ENCODE results near the gene CLASP1.

- TF ChIP-seq, protein P1, sequence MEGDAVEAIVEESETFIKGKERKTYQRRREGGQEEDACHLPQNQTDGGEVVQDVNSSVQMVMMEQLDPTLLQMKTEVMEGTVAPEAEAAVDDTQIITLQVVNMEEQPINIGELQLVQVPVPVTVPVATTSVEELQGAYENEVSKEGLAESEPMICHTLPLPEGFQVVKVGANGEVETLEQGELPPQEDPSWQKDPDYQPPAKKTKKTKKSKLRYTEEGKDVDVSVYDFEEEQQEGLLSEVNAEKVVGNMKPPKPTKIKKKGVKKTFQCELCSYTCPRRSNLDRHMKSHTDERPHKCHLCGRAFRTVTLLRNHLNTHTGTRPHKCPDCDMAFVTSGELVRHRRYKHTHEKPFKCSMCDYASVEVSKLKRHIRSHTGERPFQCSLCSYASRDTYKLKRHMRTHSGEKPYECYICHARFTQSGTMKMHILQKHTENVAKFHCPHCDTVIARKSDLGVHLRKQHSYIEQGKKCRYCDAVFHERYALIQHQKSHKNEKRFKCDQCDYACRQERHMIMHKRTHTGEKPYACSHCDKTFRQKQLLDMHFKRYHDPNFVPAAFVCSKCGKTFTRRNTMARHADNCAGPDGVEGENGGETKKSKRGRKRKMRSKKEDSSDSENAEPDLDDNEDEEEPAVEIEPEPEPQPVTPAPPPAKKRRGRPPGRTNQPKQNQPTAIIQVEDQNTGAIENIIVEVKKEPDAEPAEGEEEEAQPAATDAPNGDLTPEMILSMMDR (IDR thresholded peaks at IDR 0.05): no peak
- TF ChIP-seq POLR2A (IDR thresholded peaks at IDR 0.05) (no peak), POLR2AphosphoS5 (IDR thresholded peaks at IDR 0.05) (no peak)
These were observed 112.9 kb downstream of the CLASP1 start for GRCh38 chr2:121536347-121536746.

Measured in stomach (tissue), 4 donors.